HepG2 (cell line): ENCODE results near the gene SLC22A23. TPM values are rescaled to one million over a fixed set of nuclear protein-coding genes. Genes with fewer than 3 reads are reported as not detected.
A peak's percentile ranks its signal among the peaks of the same experiment; 100 is the strongest.

ENCODE experiments used
- ATAC-seq: fragments of 200-7000 bp; cut with Tn5 transposase; 3 replicates; pipeline ENCODE4 v1.9.1; 2020; ENCODE audit warnings: mild to moderate bottlenecking, moderate library complexity
- BruUV-seq: library from RNA; stranded (reverse); fragments of 400-500 nt; replicated peaks from 2 replicates; lab custom pipeline; 2021; lab: Mats Ljungman, UMichigan
- CTCF ChIA-PET: fragments of 300-600 bp; formaldehyde crosslinking; extraction: SDS; loops from one replicate; lab custom pipeline; 2021; ENCODE audit warnings: low total read pairs, inconsistent platforms, low intra/inter-chr PET ratio; lab: Yijun Ruan, JAX
- POLR2A ChIA-PET: fragments of 350-600 bp; sonication (Branson Sonifier 250); formaldehyde crosslinking; loops from one replicate; lab custom pipeline; 2020; ENCODE audit warnings: antibody characterized with exemption, inconsistent platforms; lab: Yijun Ruan, JAX
- DNase-seq: peaks from one replicate; pipeline ENCODE4 v3.0.0-alpha.2; 2015; ENCODE audit warnings: low spot score
- FAIRE-seq: peaks from 3 replicates; lab custom pipeline; 2011; peaks lifted over from hg19 to GRCh38; lab: Jason Lieb, UNC
- H2AFZ ChIP-seq: one replicate; pipeline ENCODE4 v1.6.1; 2011; ENCODE audit warnings: low read length, inconsistent platforms
- H3K27ac ChIP-seq: fragments of 300-600 bp; 3 replicates; pipeline ENCODE4 v1.8.0; 2011; ENCODE audit warnings: mixed run types, mild to moderate bottlenecking, mixed read lengths, low read length, inconsistent platforms; ENCODE audit not compliant: insufficient read depth; ENCODE audit errors: extremely low read length
- H3K27me3 ChIP-seq, 2 experiments: fragments of 200-600 bp in 1 of 2; 2 replicates in 1 of 2; 3 replicates in 1 of 2; pipeline versions ENCODE4 v1.6.0 to v1.8.0; 2011; ENCODE audit warnings: low read length in 2 of 2, mild to moderate bottlenecking in 2 of 2, moderate library complexity in 2 of 2, inconsistent platforms in 1 of 2; ENCODE audit not compliant: insufficient read depth in 2 of 2, control insufficient read depth in 1 of 2
- H3K36me3 ChIP-seq, 2 experiments: fragments of 200-600 bp in 1 of 2; replicated peaks in 1 of 2; 2 replicates in 1 of 2; 3 replicates in 1 of 2; pipeline versions ENCODE4 v1.5.1 to v1.8.0; 2011; ENCODE audit warnings: low read length in 2 of 2, inconsistent platforms in 1 of 2; ENCODE audit not compliant: insufficient read depth in 2 of 2, control insufficient read depth in 1 of 2
- H3K4me1 ChIP-seq: 2 replicates; pipeline ENCODE4 v1.5.1; 2012; ENCODE audit warnings: low read length, inconsistent platforms; ENCODE audit not compliant: insufficient read depth
- H3K4me2 ChIP-seq: 2 replicates; pipeline ENCODE4 v1.6.0; 2011; ENCODE audit warnings: low read depth, low read length, inconsistent platforms
- H3K4me3 ChIP-seq, 3 experiments: fragments of 200-600 bp in 1 of 3; sonication (generic), shearing (Covaris generic) in 1 of 3; replicated peaks in 1 of 3; 2 replicates each; pipeline ENCODE4 v1.5.1; 2011 to 2016; ENCODE audit warnings: low read length in 3 of 3, inconsistent platforms in 2 of 3, low read depth in 2 of 3, mild to moderate bottlenecking in 2 of 3, control low read depth in 1 of 3, mixed read lengths in 1 of 3; ENCODE audit not compliant: insufficient read depth in 1 of 3
- H3K79me2 ChIP-seq: one replicate; pipeline ENCODE4 v1.6.1; 2011; ENCODE audit warnings: low read length, inconsistent platforms; ENCODE audit not compliant: insufficient read depth
- H3K9ac ChIP-seq: 2 replicates; pipeline ENCODE4 v1.6.0; 2011; ENCODE audit warnings: mild to moderate bottlenecking, low read depth, low read length, inconsistent platforms; ENCODE audit not compliant: insufficient read depth
- H3K9me3 ChIP-seq: 2 replicates; pipeline ENCODE4 v1.5.1; 2012; ENCODE audit warnings: mild to moderate bottlenecking, low read length
- H4K20me1 ChIP-seq: 2 replicates; pipeline ENCODE4 v1.6.0; 2011; ENCODE audit warnings: inconsistent platforms, mild to moderate bottlenecking, low read length, moderate library complexity; ENCODE audit not compliant: insufficient read depth
- AGO2 ChIP-seq: fragments of 200-400 bp; formaldehyde crosslinking; optimal IDR thresholded peaks from 2 replicates; pipeline ENCODE3; 2017; ENCODE audit warnings: mild to moderate bottlenecking, low read depth, low read length, moderate library complexity
- ARNT ChIP-seq: fragments of 450-650 bp; IDR thresholded peaks from 2 replicates; pipeline ENCODE4 v1.6.1; 2017
- ERF ChIP-seq: IDR thresholded peaks from 2 replicates; pipeline ENCODE4 v1.6.1; 2018; ENCODE audit warnings: missing biosample characterization, missing genetic modification reagents
- FOXK1 ChIP-seq: sonication (generic); formaldehyde crosslinking; IDR thresholded peaks from 2 replicates; pipeline ENCODE4 v1.4.0; 2020; ENCODE audit warnings: low read depth, missing genetic modification reagents, borderline replicate concordance
- HNF4A ChIP-seq: sonication (generic); formaldehyde crosslinking; IDR thresholded peaks from 2 replicates; pipeline ENCODE4 v1.4.0; 2020; ENCODE audit warnings: missing genetic modification reagents
- HOXA3 ChIP-seq: sonication (generic); formaldehyde crosslinking; IDR thresholded peaks from 2 replicates; pipeline ENCODE4 v1.5.0; 2020; ENCODE audit warnings: missing genetic modification reagents
- JUNB ChIP-seq: sonication (generic); formaldehyde crosslinking; IDR thresholded peaks from 2 replicates; pipeline ENCODE4 v1.8.0; 2022; ENCODE audit warnings: missing genetic modification reagents, mild to moderate bottlenecking, borderline replicate concordance
- KDM2A ChIP-seq: sonication (generic); formaldehyde crosslinking; IDR thresholded peaks from 2 replicates; pipeline ENCODE4 v1.4.0; 2020; ENCODE audit warnings: low read depth, missing genetic modification reagents, borderline replicate concordance
- ONECUT2 ChIP-seq: sonication (generic); formaldehyde crosslinking; IDR thresholded peaks from 2 replicates; pipeline ENCODE4 v1.4.0; 2020; ENCODE audit warnings: missing genetic modification reagents
- POLR2G ChIP-seq: fragments of 200-400 bp; formaldehyde crosslinking; IDR thresholded peaks from 2 replicates; pipeline ENCODE4 v1.6.1; 2018; ENCODE audit warnings: mild to moderate bottlenecking, low read depth, low read length, moderate library complexity
- RFX5 ChIP-seq: IDR thresholded peaks from 2 replicates; pipeline ENCODE4 v1.6.1; 2011; ENCODE audit warnings: low read depth, low read length, improper control_type of control experiment
- SRY ChIP-seq: sonication (generic); formaldehyde crosslinking; IDR thresholded peaks from 2 replicates; pipeline ENCODE4 v1.8.0; 2022; ENCODE audit warnings: mild to moderate bottlenecking, missing genetic modification reagents
- ZC3H13 ChIP-seq: sonication (generic); formaldehyde crosslinking; IDR thresholded peaks from 2 replicates; pipeline ENCODE4 v1.8.1; 2023; ENCODE audit warnings: mild to moderate bottlenecking, missing genetic modification reagents, moderate library complexity
- ZFP91 ChIP-seq: sonication (generic); formaldehyde crosslinking; IDR thresholded peaks from 2 replicates; pipeline ENCODE4 v1.9.0; 2022; ENCODE audit warnings: missing genetic modification reagents, mild to moderate bottlenecking, borderline replicate concordance
- WGBS: methylation state at CpG from one replicate; pipeline ENCODE4 v1.1.6; 2017; ENCODE audit warnings: low lambda C conversion rate; 5-methylcytosine and 5-hydroxymethylcytosine counted together
- in situ Hi-C: cut with HindIII; loops from 2 replicates; pipeline ENCODE4 v1.10.0; 2017; ENCODE audit warnings: low pct_unique_long_range_greater_than_20kb; ENCODE audit not compliant: extremely low pct_ligation_motif_present
- intact Hi-C: fragments of 100-400 bp; cut with micrococcal nuclease; formaldehyde crosslinking; loops from one replicate; pipeline ENCODE4 v1.10.0; 2022; ENCODE audit not compliant: unreplicated experiment
- polyA plus RNA-seq, 8 experiments: library from polyadenylated mRNA; depleted of rRNA in 3 of 8; stranded (reverse) in 7 of 8; unstranded in 1 of 8; fragments of >200 nt; fragmentation: Illumina TruSeq in 4 of 8; extraction: Trizol in 4 of 8; gene quantifications; 2 replicates each; pipeline versions ENCODE4 v1.2.1 to v1.2.3, GENCODE V29; 2011 to 2016; ENCODE audit warnings: low read depth in 4 of 8, missing spikeins in 1 of 8, mixed read lengths in 1 of 8; ENCODE audit not compliant: insufficient read depth in 1 of 8
- total RNA-seq, 5 experiments: library from RNA; depleted of rRNA; stranded (reverse); fragments of >200 nt; fragmentation: Illumina TruSeq; extraction: Trizol; gene quantifications; 2 replicates each; pipeline ENCODE4 v1.2.3, GENCODE V29; 2016; ENCODE audit warnings: low read depth in 1 of 5
- TF ChIP-seq, protein P1 (sequence below): sonication (generic); formaldehyde crosslinking; IDR thresholded peaks from 2 replicates; pipeline ENCODE4 v1.4.0; 2020; ENCODE audit warnings: missing genetic modification reagents, borderline replicate concordance
- TF ChIP-seq, protein P2 (sequence below): sonication (generic); formaldehyde crosslinking; IDR thresholded peaks from 2 replicates; pipeline ENCODE4 v1.5.1; 2020; ENCODE audit warnings: mild to moderate bottlenecking, missing genetic modification reagents, borderline replicate concordance

The SLC22A23 gene
- total and polyA plus RNA-seq, 2 of the 13 experiments (the other 11 are each of a cell fraction or from before 2014, with no cell fraction given), result 11.8 to 17.5 TPM

GRCh38 chr6:3271756-3272155 is 185.1 kb downstream of the SLC22A23 start:
- Histone ChIP-seq H3K4me3 (no peak overlapping the region), H3K4me2 (no peak overlapping the region), H2AFZ (no peak overlapping the region), H3K27ac (no peak overlapping the region), H3K9ac (no peak overlapping the region), H3K79me2 (peaks cover 2% of the 10 kb centered on the region), H3K4me1 (no peaks in the 10 kb centered on the region), H3K36me3 (peaks cover 28 to 67% of the 10 kb centered on the region in 2 experiments), H3K27me3 (no peaks in the 10 kb centered on the region), H4K20me1 (peaks cover 7% of the 10 kb centered on the region; the same call in 1 of the 2 replicates), H3K9me3 (no peaks in the 10 kb centered on the region)
- intact Hi-C loops, result no loop called here
- FAIRE-seq, result no peak
- WGBS, result 96% methylated on average over 13 of the region's 13 CpGs
- BruUV-seq, result no TSS peak
- ChIA-PET POLR2A (no interaction called here), CTCF (no interaction called here)
- TF ChIP-seq ZC3H13 (CRISPR knock-in tag), result no peak
- TF ChIP-seq HOXA3 (CRISPR knock-in tag), result no peak
- no peak for TF ChIP-seq KDM2A (CRISPR knock-in tag)
- TF ChIP-seq RFX5, result no peak
- no peak for TF ChIP-seq JUNB (CRISPR knock-in tag)
- peak; percentile 21 for TF ChIP-seq AGO2
- no peak for TF ChIP-seq HNF4A
- DNase-seq, result no peak
- in situ Hi-C loops, result loop anchor here (10.0 kb wide), 1 partner anchor 243 kb away; no protein-coding TSS in a partner anchor
- ATAC-seq, result no peak

GRCh38 chr6:3270258-3270657 is 186.6 kb downstream of the SLC22A23 start:
- intact Hi-C loops (no loop called here), in situ Hi-C loops (loop anchor here (10.0 kb wide), 1 partner anchor 245 kb away; no protein-coding TSS in a partner anchor)
- TF ChIP-seq, protein P1, sequence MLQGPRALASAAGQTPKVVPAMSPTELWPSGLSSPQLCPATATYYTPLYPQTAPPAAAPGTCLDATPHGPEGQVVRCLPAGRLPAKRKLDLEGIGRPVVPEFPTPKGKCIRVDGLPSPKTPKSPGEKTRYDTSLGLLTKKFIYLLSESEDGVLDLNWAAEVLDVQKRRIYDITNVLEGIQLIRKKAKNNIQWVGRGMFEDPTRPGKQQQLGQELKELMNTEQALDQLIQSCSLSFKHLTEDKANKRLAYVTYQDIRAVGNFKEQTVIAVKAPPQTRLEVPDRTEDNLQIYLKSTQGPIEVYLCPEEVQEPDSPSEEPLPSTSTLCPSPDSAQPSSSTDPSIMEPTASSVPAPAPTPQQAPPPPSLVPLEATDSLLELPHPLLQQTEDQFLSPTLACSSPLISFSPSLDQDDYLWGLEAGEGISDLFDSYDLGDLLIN (CRISPR knock-in tag), result no peak
- TF ChIP-seq ERF (CRISPR knock-in tag), result no peak
- TF ChIP-seq FOXK1, result no peak
- TF ChIP-seq, protein P2, sequence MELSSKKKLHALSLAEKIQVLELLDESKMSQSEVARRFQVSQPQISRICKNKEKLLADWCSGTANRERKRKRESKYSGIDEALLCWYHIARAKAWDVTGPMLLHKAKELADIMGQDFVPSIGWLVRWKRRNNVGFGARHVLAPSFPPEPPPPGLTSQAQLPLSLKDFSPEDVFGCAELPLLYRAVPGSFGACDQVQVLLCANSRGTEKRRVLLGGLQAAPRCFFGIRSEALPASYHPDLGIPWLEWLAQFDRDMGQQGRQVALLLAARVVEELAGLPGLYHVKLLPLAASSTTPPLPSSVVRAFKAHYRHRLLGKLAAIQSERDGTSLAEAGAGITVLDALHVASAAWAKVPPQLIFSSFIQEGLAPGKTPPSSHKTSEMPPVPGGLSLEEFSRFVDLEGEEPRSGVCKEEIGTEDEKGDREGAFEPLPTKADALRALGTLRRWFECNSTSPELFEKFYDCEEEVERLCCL (CRISPR knock-in tag), result no peak
- no peak for TF ChIP-seq ARNT
- no peak for TF ChIP-seq ONECUT2 (CRISPR knock-in tag)
- peak; percentile 11; the same call in 1 of the 2 replicates for TF ChIP-seq POLR2G
- no peak for TF ChIP-seq ZFP91 (CRISPR knock-in tag)
- TF ChIP-seq SRY (CRISPR knock-in tag), result no peak

More at GRCh38 chr6:3270258-3270657, 186.6 kb downstream of the SLC22A23 start:
- Histone ChIP-seq H4K20me1 (peaks cover 7% of the 10 kb centered on the region; the same call in 1 of the 2 replicates), H3K36me3 (peaks cover 26 to 70% of the 10 kb centered on the region in 2 experiments), H3K4me1 (no peaks in the 10 kb centered on the region), H3K27ac (no peak overlapping the region), H3K27me3 (no peaks in the 10 kb centered on the region), H3K79me2 (peaks cover 5% of the 10 kb centered on the region), H3K9me3 (no peaks in the 10 kb centered on the region), H3K4me2 (no peak overlapping the region), H3K9ac (no peak overlapping the region), H3K4me3 (no peak overlapping the region), H2AFZ (no peak overlapping the region)
- DNase-seq, result no peak
- no TSS peak for BruUV-seq
- ATAC-seq, result peak; percentile 2; the same call in 1 of the 3 replicates
- CTCF ChIA-PET, result no interaction called here
- FAIRE-seq, result no peak
- POLR2A ChIA-PET, result interaction anchor here (1.4 kb wide), 1 partner anchor 11 kb away, joined by 8 read pairs; the partner anchor contains the start of gene PSMG4
- WGBS, result 84% methylated on average over 8 of the region's 15 CpGs
